H1 (cell line): Measurements from ENCODE around the gene CHD6. TPM values are rescaled to one million over a fixed set of nuclear protein-coding genes. Genes with fewer than 3 reads are reported as not detected.

Experiments
- EP300 ChIP-seq, 2 experiments: IDR thresholded peaks; 1 replicate in 1 of 2; 2 replicates in 1 of 2; pipeline ENCODE4 v1.6.1; 2011 to 2012; ENCODE audit warnings: low read depth in 2 of 2, low read length in 2 of 2, mild to moderate bottlenecking in 2 of 2, borderline replicate concordance in 1 of 2, inconsistent platforms in 1 of 2, moderate library complexity in 1 of 2
- KDM4A ChIP-seq: IDR thresholded peaks from one replicate; pipeline ENCODE4 v1.7.1; 2012; ENCODE audit warnings: low read depth, mild to moderate bottlenecking, moderate library complexity, low read length, inconsistent platforms; ENCODE audit not compliant: severe bottlenecking
- PHF8 ChIP-seq: fragments of 200-600 bp; sonication (generic); conservative IDR thresholded peaks from 2 replicates; pipeline ENCODE4 v1.7.1; 2012; ENCODE audit warnings: low read depth, mild to moderate bottlenecking, inconsistent platforms, low read length, moderate library complexity
- POLR2AphosphoS5 ChIP-seq: IDR thresholded peaks from 2 replicates; pipeline ENCODE4 v1.6.1; 2011; ENCODE audit warnings: low read depth, low read length
- RBBP5 ChIP-seq: IDR thresholded peaks from 2 replicates; pipeline ENCODE4 v1.7.1; 2012; ENCODE audit warnings: low read depth, mild to moderate bottlenecking, inconsistent platforms, low read length, moderate library complexity, borderline replicate concordance
- RNF2 ChIP-seq: fragments of 200-900, 300-1000 bp; sonication (generic); IDR thresholded peaks from 2 replicates; pipeline ENCODE4 v1.7.1; 2016; ENCODE audit warnings: borderline replicate concordance, low read depth, mild to moderate bottlenecking, antibody characterized with exemption, low read length; ENCODE audit not compliant: poor library complexity, severe bottlenecking; ENCODE audit errors: missing control alignments
- SP2 ChIP-seq: IDR thresholded peaks from 2 replicates; pipeline ENCODE4 v1.6.1; 2012; ENCODE audit warnings: mild to moderate bottlenecking, low read length, inconsistent platforms
- polyA plus RNA-seq, 7 experiments: library from polyadenylated mRNA; depleted of rRNA in 3 of 7; stranded (reverse) in 5 of 7; unstranded in 2 of 7; fragments of >200 nt in 5 of 7; fragments of 200-250 nt in 2 of 7; gene quantifications; 1 replicate in 5 of 7; 2 replicates in 1 of 7; 4 replicates in 1 of 7; pipeline versions ENCODE4 v1.2.1 to v1.2.3, GENCODE V29; 2011 to 2013; ENCODE audit warnings: missing spikeins in 2 of 7, mixed read lengths in 2 of 7
- total RNA-seq: library from RNA; stranded (reverse); fragmentation: NEBNext Ultra II Directional; extraction: Animal tissue kit (Norgen Biotek cat#: 25700); gene quantifications from 2 replicates; pipeline ENCODE4 v1.2.1, GENCODE V29; 2021

CHD6 gene
- total and polyA plus RNA-seq, 2 of the 8 experiments (the other 6 are each of a cell fraction or from before 2014, with no cell fraction given) = 11.1 to 62.9 TPM

DNA sequence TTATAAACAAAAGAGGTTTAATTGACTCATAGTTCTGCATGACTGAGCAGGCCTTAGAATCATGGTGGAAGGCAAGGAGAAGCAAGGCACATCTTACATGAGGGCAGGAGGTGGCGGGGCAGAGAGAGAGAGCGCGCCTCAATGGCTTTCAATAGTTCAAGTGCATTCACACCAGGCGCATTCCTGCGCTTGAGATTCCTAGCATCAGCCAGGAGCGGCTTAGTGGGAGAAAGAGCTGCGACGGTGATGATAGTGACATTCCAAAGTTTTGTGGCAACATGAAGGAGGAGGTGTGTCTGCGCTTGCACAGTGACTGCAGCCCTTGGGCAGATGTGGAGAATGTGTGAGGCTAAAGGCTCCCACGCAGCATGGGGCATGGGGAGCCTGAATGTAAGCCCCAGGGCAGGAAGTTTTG is 226.6 kb downstream of the CHD6 start (continued):
- TF ChIP-seq KDM4A (no peak), POLR2AphosphoS5 (no peak), EP300 (IDR thresholded peaks at IDR 0.05; ENCODE audit: borderline replicate concordance in 1 of 2, low read depth in 2 of 2, low read length in 2 of 2) (no peak), SP2 (no peak), RBBP5 (no peak), PHF8 (no peak), RNF2 (no peak)
